ENCODE measurements around the gene NCBP1.

The NCBP1 gene

GRCh38 chr9:97594381-97594921 is 39.2 kb upstream of the NCBP1 start:
- no peak overlapping the region for H3K27ac ChIP-seq
- no peaks in the 10 kb centered on the region for H3K9me3 ChIP-seq
- no peaks in the 10 kb centered on the region for H3K36me3 ChIP-seq
- H3K4me3 ChIP-seq (ENCODE audit: low read depth in 1 of 2, low read length in 1 of 2): no peak overlapping the region
- peaks cover 0 to 4% of the 10 kb centered on the region in 2 experiments for H3K4me1 ChIP-seq (ENCODE audit: control insufficient read depth in 1 of 2, insufficient read depth in 1 of 2, low read depth in 1 of 2, low read length in 1 of 2)
- TF ChIP-seq CTCF (IDR thresholded peaks at IDR 0.05): no peak
- no peaks in the 10 kb centered on the region for H3K27me3 ChIP-seq

- Histone ChIP-seq H3K36me3 (peaks cover 12% of the 10 kb centered on the region), H3K9me3 (no peaks in the 10 kb centered on the region), H3K27me3 (no peaks in the 10 kb centered on the region), H3K27ac (no peak overlapping the region), H3K4me3 (ENCODE audit: low read depth in 1 of 2, low read length in 1 of 2) (no peak overlapping the region), H3K4me1 (ENCODE audit: control insufficient read depth in 1 of 2, insufficient read depth in 1 of 2, low read depth in 1 of 2, low read length in 1 of 2) (peaks cover 0 to 4% of the 10 kb centered on the region in 2 experiments)
- no peak for TF ChIP-seq CTCF (IDR thresholded peaks at IDR 0.05)
Measured at GRCh38 chr9:97596906-97597305, 36.7 kb upstream of the NCBP1 start.

- Histone ChIP-seq H3K36me3 (peaks cover 20% of the 10 kb centered on the region), H3K4me3 (ENCODE audit: low read depth in 1 of 2, low read length in 1 of 2) (no peak overlapping the region), H3K9me3 (no peaks in the 10 kb centered on the region), H3K4me1 (ENCODE audit: control insufficient read depth in 1 of 2, insufficient read depth in 1 of 2, low read depth in 1 of 2, low read length in 1 of 2) (peaks cover 0 to 4% of the 10 kb centered on the region in 2 experiments), H3K27me3 (no peaks in the 10 kb centered on the region), H3K27ac (no peak overlapping the region)
- peak; percentile 32 for TF ChIP-seq CTCF (IDR thresholded peaks at IDR 0.05)
Measured at GRCh38 chr9:97598461-97599288, 34.9 kb upstream of the NCBP1 start.

- no peak overlapping the region for H3K4me3 ChIP-seq (ENCODE audit: low read depth in 1 of 2, low read length in 1 of 2)
- H3K27me3 ChIP-seq: no peaks in the 10 kb centered on the region
- no peak overlapping the region for H3K27ac ChIP-seq
- H3K36me3 ChIP-seq: peaks cover 25% of the 10 kb centered on the region
- TF ChIP-seq CTCF (IDR thresholded peaks at IDR 0.05): no peak
- H3K9me3 ChIP-seq: no peaks in the 10 kb centered on the region
- peaks cover 0 to 4% of the 10 kb centered on the region in 2 experiments for H3K4me1 ChIP-seq (ENCODE audit: control insufficient read depth in 1 of 2, insufficient read depth in 1 of 2, low read depth in 1 of 2, low read length in 1 of 2)
Measured at GRCh38 chr9:97599314-97599846, 34.2 kb upstream of the NCBP1 start.

GRCh38 chr9:97600531-97601227 is 32.9 kb upstream of the NCBP1 start:
- no peak for TF ChIP-seq CTCF (IDR thresholded peaks at IDR 0.05)
- H3K36me3 ChIP-seq: peaks cover 36% of the 10 kb centered on the region
- no peak overlapping the region for H3K27ac ChIP-seq
- no peaks in the 10 kb centered on the region for H3K27me3 ChIP-seq
- H3K4me3 ChIP-seq (ENCODE audit: low read depth in 1 of 2, low read length in 1 of 2): no peak overlapping the region
- H3K9me3 ChIP-seq: no peaks in the 10 kb centered on the region
- peaks cover 0 to 4% of the 10 kb centered on the region in 2 experiments for H3K4me1 ChIP-seq (ENCODE audit: control insufficient read depth in 1 of 2, insufficient read depth in 1 of 2, low read depth in 1 of 2, low read length in 1 of 2)
